Fibroblast of skin of abdomen (primary cell): ENCODE results near the gene GRIN1.

ENCODE experiments used
- DNase-seq: peaks from one replicate; pipeline ENCODE4 v3.0.0-alpha.2; 2013

GRIN1 gene

GRCh38 chr9:137165250-137165836 lies 26.4 kb downstream of the GRIN1 start:
- DNase-seq, result no peak

GRCh38 chr9:137166380-137167229 lies 27.7 kb downstream of the GRIN1 start:
- DNase-seq, result no peak

GRCh38 chr9:137167277-137167746 lies 28.4 kb downstream of the GRIN1 start:
- DNase-seq, result no peak

GRCh38 chr9:137167747-137168572 lies 29.0 kb downstream of the GRIN1 start:
- no peak for DNase-seq

GRCh38 chr9:137168573-137168903 lies 29.6 kb downstream of the GRIN1 start:
- no peak for DNase-seq

GRCh38 chr9:137168904-137169856 lies 30.2 kb downstream of the GRIN1 start:
- DNase-seq, result no peak

- DNase-seq, result no peak
These were observed 31.0 kb downstream of the GRIN1 start, which contains the start of gene LRRC26 for GRCh38 chr9:137169896-137170358. TSS of gene LRRC26 (minus strand) at chr9:137170051. CDS start at chr9:137169943, 108 bp downstream.

- DNase-seq, result no peak
These were observed 31.7 kb downstream of the GRIN1 start for GRCh38 chr9:137170486-137171148.

GRCh38 chr9:137171149-137171900 lies 32.4 kb downstream of the GRIN1 start:
- no peak for DNase-seq

- no peak for DNase-seq
These were observed 34.2 kb downstream of the GRIN1 start for GRCh38 chr9:137172901-137173795.

GRCh38 chr9:137173796-137174664 lies 35.1 kb downstream of the GRIN1 start:
- no peak for DNase-seq

- DNase-seq, result no peak
These were observed 35.9 kb downstream of the GRIN1 start for GRCh38 chr9:137174722-137175293.

GRCh38 chr9:137175345-137175961 lies 36.5 kb downstream of the GRIN1 start:
- no peak for DNase-seq

GRCh38 chr9:137176302-137177182 lies 37.6 kb downstream of the GRIN1 start:
- DNase-seq, result no peak

GRCh38 chr9:137178201-137178938 lies 39.4 kb downstream of the GRIN1 start:
- DNase-seq, result no peak
